Calu3 (cell line): ENCODE results near the gene FARP1. TPM values are rescaled to one million over a fixed set of nuclear protein-coding genes. Genes with fewer than 3 reads are reported as not detected.

Source experiments
- BruUV-seq: library from RNA; stranded (reverse); fragments of 400-500 nt; replicated peaks from 2 replicates; lab custom pipeline; 2021; lab: Mats Ljungman, UMichigan
- CTCF ChIA-PET: fragments of 300-600 bp; sonication (Branson Sonifier 250); formaldehyde crosslinking; loops from one replicate; lab custom pipeline; 2022; ENCODE audit warnings: antibody characterized with exemption; lab: Charles Lee
- DNase-seq: peaks from one replicate; pipeline ENCODE4 v3.0.0; 2022
- H3K27ac Mint-ChIP-seq: one replicate; pipeline ENCODE4 v1.8.0; 2022; ENCODE audit warnings: mixed read lengths; ENCODE audit not compliant: unreplicated experiment
- H3K27me3 Mint-ChIP-seq: one replicate; pipeline ENCODE4 v1.8.0; 2022; ENCODE audit warnings: mixed read lengths; ENCODE audit not compliant: unreplicated experiment
- H3K36me3 Mint-ChIP-seq: one replicate; pipeline ENCODE4 v1.8.0; 2022; ENCODE audit warnings: mild to moderate bottlenecking, moderate library complexity, mixed read lengths; ENCODE audit not compliant: insufficient read depth, unreplicated experiment
- H3K4me1 Mint-ChIP-seq: one replicate; pipeline ENCODE4 v1.8.0; 2022; ENCODE audit warnings: mild to moderate bottlenecking, low read depth, mixed read lengths; ENCODE audit not compliant: unreplicated experiment
- H3K4me3 Mint-ChIP-seq: one replicate; pipeline ENCODE4 v1.8.0; 2022; ENCODE audit warnings: mild to moderate bottlenecking, low read depth, moderate library complexity, mixed read lengths; ENCODE audit not compliant: unreplicated experiment
- H3K9me3 Mint-ChIP-seq: one replicate; pipeline ENCODE4 v1.8.0; 2022; ENCODE audit warnings: low read depth, mixed read lengths; ENCODE audit not compliant: unreplicated experiment
- CTCF ChIP-seq: fragments of 200-600 bp; IDR thresholded peaks from one replicate; pipeline ENCODE4 v1.8.0; 2022; ENCODE audit warnings: antibody characterized with exemption; ENCODE audit not compliant: unreplicated experiment
- intact Hi-C: fragments of 100-400 bp; cut with micrococcal nuclease; formaldehyde crosslinking; loops from one replicate; pipeline ENCODE4 v1.10.0; 2022; ENCODE audit not compliant: unreplicated experiment
- total RNA-seq: library from RNA; stranded (reverse); gene quantifications from 2 replicates; pipeline ENCODE4 v1.2.3, GENCODE V29; 2022

FARP1 gene
- total RNA-seq, 1 experiment from 2014 or later, result 47.0 TPM

GRCh38 chr13:98187155-98187964 lies 44.5 kb downstream of the FARP1 start:
- CTCF ChIA-PET, result no interaction called here
- intact Hi-C loops, result no loop called here
- no peaks in the 10 kb centered on the region for H3K27me3 Mint-ChIP-seq
- peaks cover 7% of the 10 kb centered on the region for H3K4me1 Mint-ChIP-seq
- no peak for DNase-seq
- no peak overlapping the region for H3K27ac Mint-ChIP-seq
- no peak overlapping the region for H3K4me3 Mint-ChIP-seq
- no TSS peak for BruUV-seq
- TF ChIP-seq CTCF, result no peak
- H3K36me3 Mint-ChIP-seq, result no peaks in the 10 kb centered on the region
- no peaks in the 10 kb centered on the region for H3K9me3 Mint-ChIP-seq

DNA sequence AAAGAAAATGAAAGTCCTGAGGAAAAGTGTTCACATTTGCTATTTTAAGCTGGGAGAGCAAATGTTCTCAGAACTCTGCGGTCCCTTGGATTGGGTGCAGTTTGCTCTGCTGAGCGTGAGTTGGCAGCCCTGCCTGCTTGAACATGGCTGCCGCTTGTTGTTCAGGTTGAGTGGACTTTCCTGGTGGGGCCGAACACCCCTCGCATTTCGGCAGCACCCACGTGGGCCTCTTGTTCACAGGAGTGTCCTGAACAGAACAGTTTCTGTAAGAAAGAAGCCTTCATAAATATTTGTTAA lies 45.0 kb downstream of the FARP1 start:
- Mint-ChIP-seq H3K4me1 (peaks cover 7% of the 10 kb centered on the region), H3K9me3 (no peaks in the 10 kb centered on the region), H3K36me3 (no peaks in the 10 kb centered on the region), H3K27ac (no peak overlapping the region), H3K27me3 (no peaks in the 10 kb centered on the region), H3K4me3 (no peak overlapping the region)
- no peak for TF ChIP-seq CTCF
- intact Hi-C loops, result no loop called here
- no TSS peak for BruUV-seq
- CTCF ChIA-PET, result no interaction called here
- no peak for DNase-seq

GRCh38 chr13:98188544-98189166 lies 45.8 kb downstream of the FARP1 start:
- no peak for DNase-seq
- no TSS peak for BruUV-seq
- CTCF ChIA-PET, result no interaction called here
- intact Hi-C loops, result no loop called here
- Mint-ChIP-seq H3K4me3 (no peak overlapping the region), H3K36me3 (no peaks in the 10 kb centered on the region), H3K27ac (no peak overlapping the region), H3K9me3 (no peaks in the 10 kb centered on the region), H3K4me1 (peaks cover 7% of the 10 kb centered on the region), H3K27me3 (no peaks in the 10 kb centered on the region)
- TF ChIP-seq CTCF, result no peak

DNA sequence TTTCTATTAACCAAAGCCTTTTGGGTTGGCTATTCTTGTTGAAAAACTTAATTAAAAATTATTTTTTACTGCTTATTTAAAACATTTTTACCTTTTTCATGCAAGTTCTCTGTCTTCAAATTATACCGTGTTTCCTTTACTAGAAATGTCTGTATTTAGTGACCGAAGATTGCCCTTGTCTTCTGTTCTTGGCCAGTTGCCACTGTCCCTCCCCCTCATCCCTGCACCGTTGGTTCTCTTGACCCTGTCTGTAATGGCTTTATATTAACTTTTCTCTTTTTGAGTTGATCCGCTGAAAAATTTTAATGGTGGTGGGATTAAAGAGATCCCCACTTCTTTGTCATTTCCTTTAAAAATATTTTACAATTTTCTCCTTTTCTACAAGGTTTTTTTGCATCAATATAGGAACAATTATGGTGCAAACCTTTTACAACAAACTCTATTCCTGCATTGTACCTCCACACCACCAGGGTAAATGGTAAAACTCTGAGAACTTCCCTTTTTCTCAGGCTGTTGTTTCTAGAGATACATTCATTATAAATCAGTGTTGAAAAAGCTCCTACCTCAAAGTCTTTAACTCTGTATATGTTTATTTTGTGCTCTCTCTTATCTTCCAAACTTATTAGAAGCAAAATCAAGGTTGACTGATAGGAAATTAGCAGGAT lies 47.1 kb downstream of the FARP1 start:
- Mint-ChIP-seq H3K36me3 (no peaks in the 10 kb centered on the region), H3K4me3 (no peak overlapping the region), H3K27ac (no peak overlapping the region), H3K9me3 (no peaks in the 10 kb centered on the region), H3K4me1 (peaks cover 7% of the 10 kb centered on the region), H3K27me3 (no peaks in the 10 kb centered on the region)
- BruUV-seq, result no TSS peak
- intact Hi-C loops, result no loop called here
- no peak for DNase-seq
- CTCF ChIA-PET, result interaction anchor here (0.6 kb wide), 1 partner anchor 26 kb away, joined by 4 read pairs; no protein-coding TSS in a partner anchor
- TF ChIP-seq CTCF, result no peak
